Urinary bladder (tissue), 4 donors: ENCODE data around the gene TUSC1. TPM values are rescaled to one million over a fixed set of nuclear protein-coding genes. Genes with fewer than 3 reads are reported as not detected.
"Not testable (repeated sequence)": the region's sequence is repeated elsewhere in the genome, so short reads cannot be mapped to it uniquely, and the experiment has no call there.

Source experiments
- DNase-seq: peaks from one replicate; pipeline ENCODE4 v3.0.0-alpha.2; 2015; ENCODE audit errors: extremely low spot score
- H3K27ac ChIP-seq: one replicate; pipeline ENCODE4 v1.5.1; 2013; ENCODE audit warnings: low read depth, mild to moderate bottlenecking, moderate library complexity
- H3K36me3 ChIP-seq: one replicate; pipeline ENCODE4 v1.6.1; 2013; ENCODE audit warnings: mild to moderate bottlenecking, moderate library complexity; ENCODE audit not compliant: insufficient read depth
- H3K4me1 ChIP-seq: one replicate; pipeline ENCODE4 v1.6.1; 2013; ENCODE audit warnings: mild to moderate bottlenecking, moderate library complexity; ENCODE audit not compliant: insufficient read depth
- H3K4me3 ChIP-seq: one replicate; pipeline ENCODE4 v1.5.1; 2013; ENCODE audit warnings: low read depth, low read length
- WGBS: extraction: QIAGEN DNeasy Blood & Tissue Kit; methylation state at CpG from one replicate; pipeline ENCODE4 v1.1.7; 2013; 5-methylcytosine and 5-hydroxymethylcytosine counted together
- polyA plus RNA-seq: library from polyadenylated mRNA; stranded (reverse); fragments of 200-250 nt; gene quantifications from one replicate; pipeline ENCODE4 v1.2.3, GENCODE V29; 2013
- total RNA-seq: library from RNA; depleted of rRNA; stranded (reverse); fragments of >200 nt; gene quantifications from one replicate; pipeline ENCODE4 v1.2.3, GENCODE V29; 2014
- donor health status: healthy with polysubstance abuse.
- donor health status: healthy.

Gene TUSC1
- total RNA-seq (9.0 TPM), polyA plus RNA-seq (24.6 TPM)

DNA sequence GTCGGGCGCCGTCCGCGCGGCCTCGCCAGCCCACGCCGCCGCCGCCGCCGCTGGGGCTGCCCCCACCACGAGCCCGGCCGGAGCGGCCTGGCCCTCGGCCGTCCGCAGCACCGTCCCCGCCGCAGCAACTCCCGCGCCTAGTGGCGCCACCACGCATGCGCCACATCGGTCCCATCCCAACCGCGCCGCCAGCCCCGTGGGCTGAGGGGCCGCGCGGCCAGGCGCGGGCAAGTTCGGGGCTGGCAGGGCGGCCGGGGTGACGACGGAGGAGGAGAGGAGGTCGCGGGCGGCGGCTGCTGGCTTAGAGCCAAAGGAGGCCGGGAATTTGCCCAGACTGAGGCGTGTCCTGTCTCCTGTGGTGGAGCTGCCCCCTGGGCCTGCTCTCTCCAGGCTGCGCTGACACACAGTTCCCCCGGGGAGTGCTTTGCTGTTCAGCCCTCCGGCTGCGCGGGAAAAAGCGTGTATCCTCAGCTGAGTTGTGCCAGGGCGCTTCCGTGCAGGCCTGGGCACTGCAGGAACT is at the start of gene TUSC1:
Gene TUSC1, minus strand, starts transcription at position 298 of the 520 bp plus-strand sequence. Its CDS starts 132 bp downstream, at position 166.
- peak within 1 kb of the TSS; percentile 66 for H3K4me3 ChIP-seq

DNA sequence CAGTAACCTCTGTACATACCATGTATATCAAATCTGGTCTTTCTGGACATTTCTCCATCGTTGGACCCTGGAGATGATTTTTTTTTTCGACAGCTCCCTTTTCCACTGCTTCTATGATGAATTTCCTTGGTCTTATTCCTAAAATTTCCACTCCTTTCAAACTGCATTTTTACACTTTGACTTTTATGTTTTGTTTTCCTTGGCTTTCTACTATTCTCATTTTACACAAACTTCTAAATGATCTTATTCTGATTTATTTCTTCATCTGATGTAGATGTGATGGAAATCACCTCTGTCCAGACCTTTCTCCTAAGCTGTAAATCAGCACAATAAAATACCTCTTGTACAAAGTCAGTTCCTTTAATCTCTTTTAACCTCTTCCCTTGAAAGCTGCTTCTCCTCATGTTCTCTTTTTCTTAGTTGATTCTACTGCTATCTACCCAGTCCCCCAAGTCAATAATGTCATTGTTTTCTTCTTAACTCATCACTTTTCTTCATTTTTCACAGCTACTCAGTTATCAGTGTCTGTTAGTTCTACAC is 48.7 kb upstream of the TUSC1 start:
- WGBS = 23% methylated on average over 2 of the region's 2 CpGs

More for the DNA sequence above, at the start of gene TUSC1:
- DNase-seq = peak; percentile 56
- H3K27ac ChIP-seq = peak within 1 kb of the TSS; percentile 97
- WGBS = under 1% methylated on average over 57 of the region's 57 CpGs
- H3K36me3 ChIP-seq = no peaks in the 10 kb centered on the region
- no peaks in the 10 kb centered on the region for H3K4me1 ChIP-seq

DNA sequence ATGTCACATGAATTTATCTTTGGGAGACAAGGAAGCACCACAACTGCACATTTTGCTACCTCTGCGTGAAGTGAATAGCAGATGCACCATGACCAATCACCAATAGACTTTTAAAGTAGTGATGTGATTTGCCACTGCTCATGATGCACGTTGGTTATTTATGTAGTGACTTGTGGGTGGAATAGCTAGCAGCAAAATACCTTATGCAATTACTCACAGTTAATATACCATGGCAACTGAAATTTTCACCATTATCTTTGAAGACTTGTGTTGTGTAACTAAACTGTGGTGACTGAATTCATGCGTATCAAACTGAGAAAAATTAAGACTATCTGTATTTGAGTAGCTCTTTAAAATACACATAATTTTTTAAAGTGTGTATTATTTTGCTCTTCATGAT is 46.2 kb upstream of the TUSC1 start:
- H3K36me3 ChIP-seq = no peaks in the 10 kb centered on the region
- H3K4me1 ChIP-seq = no peaks in the 10 kb centered on the region
- 88% methylated on average over 3 of the region's 3 CpGs for WGBS
- no peak overlapping the region for H3K4me3 ChIP-seq
- DNase-seq = no peak
- no peak overlapping the region for H3K27ac ChIP-seq

More for the DNA sequence above, 48.7 kb upstream of the TUSC1 start:
- peak overlapping the region; percentile 23 for H3K27ac ChIP-seq
- no peaks in the 10 kb centered on the region for H3K4me1 ChIP-seq
- H3K4me3 ChIP-seq = no peak overlapping the region
- no peak for DNase-seq
- no peaks in the 10 kb centered on the region for H3K36me3 ChIP-seq

DNA sequence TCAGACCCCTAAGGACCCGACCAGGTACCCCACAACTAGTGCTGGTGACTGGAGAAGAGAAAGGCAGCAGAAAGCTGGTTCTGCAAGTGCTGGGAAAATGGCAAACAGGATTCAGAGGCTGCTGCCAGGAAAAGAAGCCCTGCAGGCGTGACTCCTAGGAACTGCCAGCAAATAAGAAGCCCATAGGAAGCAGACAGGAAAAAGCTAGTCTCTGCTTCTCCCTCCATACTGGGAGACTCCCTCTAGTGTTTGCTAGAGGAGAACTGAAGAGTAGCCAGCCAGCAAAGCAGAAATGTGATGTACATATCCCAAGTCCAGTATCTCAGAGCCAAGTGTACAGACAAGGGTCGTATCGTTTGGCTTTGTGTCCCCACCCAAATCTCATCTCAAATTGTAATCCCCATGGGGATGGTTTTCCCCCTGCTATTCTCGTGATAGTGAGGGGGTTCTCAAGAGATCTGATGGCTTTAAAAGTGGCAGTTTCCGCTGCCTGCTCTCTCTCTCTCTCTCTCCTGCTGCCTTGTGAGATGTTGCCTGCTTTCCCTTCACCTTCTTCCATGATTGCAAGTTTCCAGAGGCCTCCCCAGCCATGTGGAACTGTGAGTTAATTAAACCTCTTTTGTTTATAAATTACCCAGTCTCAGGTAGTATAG is 38.1 kb upstream of the TUSC1 start:
- Histone ChIP-seq H3K27ac (no peak overlapping the region), H3K4me3 (no peak overlapping the region), H3K36me3 (no peaks in the 10 kb centered on the region), H3K4me1 (no peaks in the 10 kb centered on the region)
- DNase-seq = no peak
- WGBS = 51% methylated on average over 6 of the region's 6 CpGs

DNA sequence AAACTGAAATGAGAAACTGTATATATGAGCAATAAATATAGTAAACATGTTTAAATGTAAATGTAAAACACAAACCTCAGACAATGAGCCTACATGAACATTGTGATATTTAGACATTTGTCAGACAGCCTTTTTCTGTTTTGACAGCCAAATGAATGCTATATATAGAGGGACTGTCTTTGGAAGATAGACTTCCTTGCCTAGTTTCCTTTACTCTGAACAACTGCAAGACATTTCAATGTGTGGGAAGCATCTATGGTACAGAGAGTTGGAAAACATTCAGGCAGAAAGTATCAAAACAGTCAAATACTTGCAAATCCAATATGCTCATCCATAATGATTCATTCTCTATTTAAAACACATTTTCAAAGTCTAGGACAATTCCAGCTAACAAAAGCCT is 31.7 kb upstream of the TUSC1 start:
- peak overlapping the region; percentile 23 for H3K27ac ChIP-seq
- DNase-seq = no peak
- H3K4me1 ChIP-seq = no peaks in the 10 kb centered on the region
- no peaks in the 10 kb centered on the region for H3K36me3 ChIP-seq
- H3K4me3 ChIP-seq = no peak overlapping the region

DNA sequence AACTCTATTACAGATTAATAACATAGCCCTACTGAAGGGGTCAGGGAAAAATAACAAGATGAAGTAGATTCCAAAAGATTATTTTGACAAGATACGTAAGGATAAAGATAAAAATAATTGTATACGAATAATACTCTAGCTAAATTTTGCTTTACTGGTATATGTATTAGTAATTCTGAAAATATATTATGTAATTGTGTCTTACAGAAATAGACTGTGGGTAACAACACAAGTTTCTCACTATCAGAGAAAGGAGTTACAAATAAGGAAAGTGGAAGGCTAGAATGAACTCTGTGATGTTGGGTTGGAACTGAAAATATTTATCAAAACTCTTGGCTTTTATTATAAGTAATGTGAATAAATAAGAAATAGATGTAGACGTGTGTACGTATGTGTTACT is 26.6 kb upstream of the TUSC1 start:
- H3K27ac ChIP-seq = no peak overlapping the region
- no peak overlapping the region for H3K4me3 ChIP-seq
- no peaks in the 10 kb centered on the region for H3K4me1 ChIP-seq
- no peaks in the 10 kb centered on the region for H3K36me3 ChIP-seq
- no peak for DNase-seq
- WGBS = 91% methylated on average over 4 of the region's 4 CpGs

DNA sequence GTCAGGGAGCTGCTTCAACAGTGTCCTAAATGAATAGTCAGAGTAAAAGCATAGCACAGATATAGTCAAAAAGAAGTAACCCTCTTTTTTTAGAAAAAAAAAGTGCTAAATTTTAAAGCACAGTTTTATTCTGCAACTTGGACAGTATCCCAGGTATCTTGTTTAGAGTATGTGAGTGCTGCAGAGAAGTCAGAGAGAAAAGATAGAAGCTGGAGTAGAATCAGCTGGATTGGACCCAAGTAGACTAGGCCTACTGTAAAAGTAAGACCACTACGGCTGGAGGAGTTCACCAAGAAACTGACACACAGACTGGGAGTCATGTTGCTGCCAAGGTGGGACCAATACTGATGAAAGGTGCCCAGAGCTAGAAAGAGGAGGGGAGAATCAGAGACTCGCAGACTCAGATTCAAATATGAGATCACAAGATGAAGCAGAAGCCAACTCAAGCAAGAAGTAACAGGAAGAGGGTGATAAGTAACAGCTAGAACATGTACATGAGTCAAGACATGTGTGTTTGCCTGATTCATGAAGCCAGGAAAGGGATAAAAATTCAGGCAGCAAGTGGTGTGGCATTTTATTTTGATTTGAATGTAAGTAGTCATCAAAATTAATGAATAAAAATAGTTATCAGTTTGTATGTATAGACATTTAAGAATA is 25.6 kb upstream of the TUSC1 start:
- Histone ChIP-seq H3K27ac (no peak overlapping the region), H3K36me3 (no peaks in the 10 kb centered on the region), H3K4me3 (no peak overlapping the region), H3K4me1 (no peaks in the 10 kb centered on the region)
- no peak for DNase-seq
- WGBS = 25% methylated on average over 2 of the region's 2 CpGs

DNA sequence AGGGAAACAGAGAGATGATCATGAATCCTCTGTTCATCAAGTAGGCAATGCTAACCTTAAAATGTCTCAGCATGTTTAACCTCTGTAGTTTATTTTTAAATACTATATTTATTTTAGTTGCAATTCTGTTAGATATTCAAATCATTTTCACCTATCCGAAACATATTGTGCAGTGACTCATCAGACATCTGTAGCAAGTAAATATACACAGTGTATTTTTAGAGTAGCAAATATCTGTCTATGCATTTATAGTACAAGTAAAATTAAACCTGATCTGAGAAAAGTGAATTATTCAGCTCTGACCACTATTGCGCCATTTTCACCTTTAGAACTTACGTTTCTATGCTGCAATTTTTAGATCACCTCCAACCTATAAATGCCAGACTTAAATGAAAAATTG is 24.3 kb upstream of the TUSC1 start:
- H3K27ac ChIP-seq = no peak overlapping the region
- 78% methylated on average over 3 of the region's 3 CpGs for WGBS
- no peaks in the 10 kb centered on the region for H3K4me1 ChIP-seq
- H3K4me3 ChIP-seq = no peak overlapping the region
- DNase-seq = no peak
- H3K36me3 ChIP-seq = no peaks in the 10 kb centered on the region

DNA sequence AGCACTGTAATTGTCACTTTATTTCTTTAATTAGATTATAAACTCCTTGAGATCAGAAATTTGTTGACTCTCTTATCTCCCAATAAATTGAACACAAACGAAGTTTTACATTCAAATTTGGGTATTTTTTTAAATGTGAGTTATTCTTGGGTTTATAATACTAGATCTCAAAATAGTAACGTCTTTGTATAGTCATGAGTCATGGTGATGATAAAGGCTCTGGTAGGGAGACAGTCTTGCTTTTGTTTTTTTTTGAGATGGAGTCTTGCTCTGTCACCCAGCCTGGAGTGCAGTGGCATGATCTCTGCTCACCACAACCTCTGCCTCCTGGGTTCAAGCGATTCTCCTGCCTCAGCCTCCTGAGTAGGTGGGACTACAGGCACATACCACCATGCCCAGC is 22.7 kb upstream of the TUSC1 start:
- H3K27ac ChIP-seq, H3K4me1 ChIP-seq, H3K36me3 ChIP-seq, DNase-seq, H3K4me3 ChIP-seq: not testable (repeated sequence)
- 41% methylated on average over 3 of the region's 3 CpGs for WGBS

DNA sequence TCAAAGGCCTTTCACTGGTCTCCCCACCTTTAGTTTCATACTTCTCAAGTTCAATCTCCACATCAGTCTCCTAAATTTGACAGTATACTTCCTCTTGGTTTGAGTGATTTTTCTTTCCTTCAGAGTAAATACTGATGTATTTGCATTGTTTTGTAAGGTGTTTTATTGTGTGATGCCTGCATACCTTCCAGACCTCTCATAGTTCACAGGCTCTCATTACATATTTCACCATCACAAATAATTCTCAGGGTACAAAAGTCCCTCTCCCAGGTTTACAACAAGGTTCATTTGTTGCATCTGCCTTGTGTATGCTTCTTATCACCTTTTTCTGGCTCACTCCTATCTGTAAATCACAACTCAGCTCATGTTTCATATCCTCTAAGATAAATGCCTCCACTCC is 22.2 kb upstream of the TUSC1 start:
- no peak overlapping the region for H3K4me3 ChIP-seq
- no peaks in the 10 kb centered on the region for H3K4me1 ChIP-seq
- DNase-seq = no peak
- no peak overlapping the region for H3K27ac ChIP-seq
- H3K36me3 ChIP-seq = no peaks in the 10 kb centered on the region

DNA sequence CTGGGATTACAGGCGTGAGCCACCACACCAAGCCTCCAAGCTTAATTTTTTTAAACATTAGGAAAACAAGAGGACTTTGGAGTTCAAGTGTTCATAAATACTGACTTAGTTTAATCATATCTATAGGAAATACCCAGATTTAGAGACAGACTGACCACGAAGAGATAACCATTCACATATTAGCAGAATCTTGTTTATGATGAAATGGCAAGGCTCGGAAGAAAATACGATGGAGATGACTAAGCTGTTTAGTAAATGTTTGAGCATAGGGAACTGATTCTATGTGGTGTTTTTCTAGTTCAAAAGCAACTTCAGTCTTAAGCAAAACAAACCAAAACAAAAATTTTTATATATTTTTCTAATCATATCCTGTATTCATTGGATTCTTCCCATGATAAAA is 13.5 kb upstream of the TUSC1 start:
- no peak for DNase-seq
- H3K27ac ChIP-seq = no peak overlapping the region
- H3K4me3 ChIP-seq = no peak overlapping the region
- 48% methylated on average over 4 of the region's 4 CpGs for WGBS
- H3K36me3 ChIP-seq = no peaks in the 10 kb centered on the region
- H3K4me1 ChIP-seq = no peaks in the 10 kb centered on the region

DNA sequence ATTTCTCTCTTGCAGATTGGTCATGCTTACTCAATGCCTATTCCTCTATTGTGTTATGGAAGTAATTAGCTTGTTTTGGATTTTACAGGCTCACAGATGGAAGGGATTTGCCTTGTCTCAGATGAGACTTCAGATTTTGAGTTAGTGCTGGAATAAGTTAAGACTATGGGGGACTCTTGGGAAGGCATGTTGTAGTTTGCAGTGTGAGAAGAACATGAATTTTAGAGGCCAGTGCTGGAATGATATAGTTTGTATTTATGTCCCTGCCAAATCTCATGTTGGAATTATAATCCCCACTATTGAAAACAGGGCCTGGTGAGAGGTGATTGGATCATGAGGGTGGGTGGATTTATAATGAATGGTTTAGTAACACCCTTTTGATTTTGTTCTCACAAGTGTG is 6.1 kb upstream of the TUSC1 start:
- Histone ChIP-seq H3K4me3 (no peak overlapping the region), H3K4me1 (no peaks in the 10 kb centered on the region), H3K27ac (no peak overlapping the region), H3K36me3 (no peaks in the 10 kb centered on the region)
- DNase-seq = no peak

DNA sequence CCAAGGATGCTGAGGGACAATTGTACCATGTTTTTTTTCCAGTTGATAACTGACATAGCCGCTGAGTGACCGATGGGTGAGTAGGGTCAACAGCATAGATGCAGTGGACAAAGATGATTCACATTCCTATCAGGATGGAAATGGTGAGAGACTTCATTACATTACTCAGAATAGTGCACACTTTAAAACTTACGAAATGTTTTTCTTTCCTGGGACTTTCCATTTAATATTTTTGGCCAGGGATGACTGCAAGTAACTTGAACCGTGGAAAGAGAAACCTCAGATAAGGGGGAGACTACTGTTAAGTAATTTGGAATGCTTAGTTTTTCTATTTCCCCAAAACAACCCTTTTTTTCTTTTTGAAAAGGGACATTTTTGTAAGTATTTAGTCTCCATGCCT is 3.0 kb upstream of the TUSC1 start:
- no peaks in the 10 kb centered on the region for H3K36me3 ChIP-seq
- H3K4me1 ChIP-seq = no peaks in the 10 kb centered on the region
- no peak overlapping the region for H3K27ac ChIP-seq
- WGBS = 68% methylated on average over 4 of the region's 4 CpGs
- no peak for DNase-seq
- no peak overlapping the region for H3K4me3 ChIP-seq

DNA sequence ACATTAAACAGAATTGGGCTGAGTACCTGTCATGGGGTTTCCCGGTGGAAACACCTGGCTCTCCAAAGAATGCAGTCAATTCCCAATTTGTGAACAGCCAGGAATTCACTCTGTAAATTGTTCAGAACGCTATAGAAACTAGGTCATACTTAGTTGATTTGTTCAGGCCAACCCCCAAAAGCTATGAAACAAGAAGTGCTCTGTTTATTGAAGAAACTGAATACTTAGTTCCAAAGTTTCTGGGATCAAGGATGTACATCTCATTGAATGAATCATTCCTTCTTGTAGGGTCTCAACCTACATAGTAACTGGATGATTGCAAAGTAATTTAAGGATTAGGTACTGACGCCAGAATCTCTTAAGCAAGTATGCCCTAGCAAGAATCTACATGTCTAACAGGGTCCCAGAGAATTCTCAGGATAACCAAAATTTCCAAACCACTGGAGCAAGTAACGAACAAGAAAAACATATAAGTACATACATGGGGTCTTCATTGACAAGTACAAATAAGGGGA is 659 bp upstream of the TUSC1 start:
- no peaks in the 10 kb centered on the region for H3K4me1 ChIP-seq
- DNase-seq = no peak
- 43% methylated on average over 4 of the region's 4 CpGs for whole genome bisulfite sequencing
- H3K27ac ChIP-seq = peak overlapping the region; percentile 97
- no peaks in the 10 kb centered on the region for H3K36me3 ChIP-seq
- H3K4me3 ChIP-seq = peak overlapping the region; percentile 66
